Measurements from ENCODE around the gene NDUFV2.
"Not testable (repeated sequence)": the region's sequence is repeated elsewhere in the genome, so short reads cannot be mapped to it uniquely, and the experiment has no call there.

The NDUFV2 gene

DNA sequence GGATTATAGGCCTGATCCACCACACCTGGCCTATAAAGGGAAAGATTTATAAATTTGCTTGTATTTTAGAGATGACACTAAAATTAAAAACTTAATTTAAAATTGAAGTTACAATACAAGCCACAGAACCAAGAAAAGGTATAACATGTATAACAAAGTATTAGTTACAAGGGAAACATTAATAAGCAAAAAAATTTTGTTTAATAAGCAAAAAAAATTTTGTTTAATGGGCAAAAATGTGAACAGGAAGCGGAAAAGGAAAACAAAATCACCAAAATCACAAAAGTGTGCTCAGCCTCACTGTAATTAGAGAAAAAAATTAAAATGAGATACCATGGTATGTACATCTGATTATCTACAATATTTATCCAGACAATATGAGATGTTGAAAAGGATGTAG is 15.9 kb upstream of the NDUFV2 start:
- H3K4me1 ChIP-seq, result no peaks in the 10 kb centered on the region
- no peak for DNase-seq
- no peaks in the 10 kb centered on the region for H3K9me3 ChIP-seq

DNA sequence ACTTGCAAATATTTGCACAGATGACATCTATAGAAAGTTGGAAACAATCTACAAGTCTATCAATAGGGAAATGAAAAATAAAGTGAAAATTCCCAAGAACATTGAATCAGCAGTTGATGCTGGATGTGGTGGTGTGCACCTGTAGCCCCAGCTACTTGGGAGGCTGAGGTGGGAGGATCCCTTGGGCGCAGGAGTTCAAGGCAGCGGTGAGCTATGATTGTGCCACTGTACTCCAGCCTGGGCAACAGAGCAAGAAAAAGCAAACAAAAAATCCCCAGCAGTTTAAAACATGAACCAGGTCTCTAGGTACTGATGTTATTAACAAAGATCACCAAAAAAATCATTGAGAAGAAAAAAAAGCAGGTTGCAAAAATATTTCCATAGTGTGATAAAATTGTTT is 15.4 kb upstream of the NDUFV2 start:
- H3K9me3 ChIP-seq, result no peaks in the 10 kb centered on the region
- TF ChIP-seq, protein P1, sequence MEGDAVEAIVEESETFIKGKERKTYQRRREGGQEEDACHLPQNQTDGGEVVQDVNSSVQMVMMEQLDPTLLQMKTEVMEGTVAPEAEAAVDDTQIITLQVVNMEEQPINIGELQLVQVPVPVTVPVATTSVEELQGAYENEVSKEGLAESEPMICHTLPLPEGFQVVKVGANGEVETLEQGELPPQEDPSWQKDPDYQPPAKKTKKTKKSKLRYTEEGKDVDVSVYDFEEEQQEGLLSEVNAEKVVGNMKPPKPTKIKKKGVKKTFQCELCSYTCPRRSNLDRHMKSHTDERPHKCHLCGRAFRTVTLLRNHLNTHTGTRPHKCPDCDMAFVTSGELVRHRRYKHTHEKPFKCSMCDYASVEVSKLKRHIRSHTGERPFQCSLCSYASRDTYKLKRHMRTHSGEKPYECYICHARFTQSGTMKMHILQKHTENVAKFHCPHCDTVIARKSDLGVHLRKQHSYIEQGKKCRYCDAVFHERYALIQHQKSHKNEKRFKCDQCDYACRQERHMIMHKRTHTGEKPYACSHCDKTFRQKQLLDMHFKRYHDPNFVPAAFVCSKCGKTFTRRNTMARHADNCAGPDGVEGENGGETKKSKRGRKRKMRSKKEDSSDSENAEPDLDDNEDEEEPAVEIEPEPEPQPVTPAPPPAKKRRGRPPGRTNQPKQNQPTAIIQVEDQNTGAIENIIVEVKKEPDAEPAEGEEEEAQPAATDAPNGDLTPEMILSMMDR (IDR thresholded peaks at IDR 0.05; ENCODE audit: low read depth, low read length), result no peak
- no peak overlapping the region for H3K4me3 ChIP-seq (ENCODE audit: low read depth, low read length)
- H3K4me1 ChIP-seq, result no peaks in the 10 kb centered on the region
- no peaks in the 10 kb centered on the region for H3K36me3 ChIP-seq
- no peak for DNase-seq
- no peaks in the 10 kb centered on the region for H3K27me3 ChIP-seq

More for the DNA sequence above, 15.9 kb upstream of the NDUFV2 start:
- Histone ChIP-seq H3K4me3 (ENCODE audit: low read depth, low read length) (no peak overlapping the region), H3K27me3 (no peaks in the 10 kb centered on the region), H3K36me3 (no peaks in the 10 kb centered on the region)
- TF ChIP-seq, protein P1 (IDR thresholded peaks at IDR 0.05; ENCODE audit: low read depth, low read length), result no peak

DNA sequence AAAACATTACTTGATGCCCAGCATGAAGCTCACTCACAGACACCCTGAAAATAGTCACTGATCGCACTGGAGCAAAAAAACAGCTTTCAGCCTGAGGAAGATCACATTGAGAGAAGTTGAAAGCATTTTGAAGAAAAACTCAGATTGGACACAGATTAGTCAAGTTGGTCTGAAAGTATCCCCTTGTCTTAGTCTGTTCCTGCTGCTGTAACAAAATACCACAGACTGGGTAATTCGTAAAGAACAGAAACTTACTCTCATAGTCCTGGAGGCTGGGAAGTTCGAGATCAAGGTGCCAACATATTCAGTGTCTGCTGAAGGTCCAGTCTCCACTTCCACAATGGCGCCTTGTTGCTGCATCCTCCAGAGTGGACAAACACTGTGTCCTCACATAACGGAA is 14.2 kb upstream of the NDUFV2 start:
- Histone ChIP-seq H3K4me3 (ENCODE audit: low read depth, low read length) (no peak overlapping the region), H3K36me3 (no peaks in the 10 kb centered on the region), H3K9me3 (no peaks in the 10 kb centered on the region), H3K4me1 (no peaks in the 10 kb centered on the region), H3K27me3 (no peaks in the 10 kb centered on the region)
- TF ChIP-seq, protein P1 (IDR thresholded peaks at IDR 0.05; ENCODE audit: low read depth, low read length), result no peak
- DNase-seq, result no peak

DNA sequence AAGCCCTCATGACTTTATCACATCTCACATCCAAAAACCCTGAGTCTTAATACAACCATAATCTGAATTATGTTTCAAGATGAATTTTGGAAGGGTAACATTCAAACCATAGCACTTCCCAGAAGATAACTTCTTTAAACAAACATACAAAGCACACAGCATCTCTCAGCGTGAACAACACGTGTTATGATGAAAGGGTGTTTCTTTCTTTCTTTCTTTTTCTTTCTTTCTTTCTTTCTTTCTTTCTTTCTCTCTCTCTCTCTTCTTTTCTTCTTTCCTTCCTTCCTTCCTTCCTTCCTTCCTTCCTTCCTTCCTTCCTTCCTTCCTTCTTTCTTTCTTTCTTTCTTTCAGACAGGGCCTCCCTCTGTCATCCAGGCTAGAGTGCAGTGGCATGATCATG is 13.8 kb upstream of the NDUFV2 start:
- not testable (repeated sequence) for H3K36me3 ChIP-seq; H3K27me3 ChIP-seq; DNase-seq; H3K4me3 ChIP-seq (ENCODE audit: low read depth, low read length); H3K4me1 ChIP-seq; H3K9me3 ChIP-seq

DNA sequence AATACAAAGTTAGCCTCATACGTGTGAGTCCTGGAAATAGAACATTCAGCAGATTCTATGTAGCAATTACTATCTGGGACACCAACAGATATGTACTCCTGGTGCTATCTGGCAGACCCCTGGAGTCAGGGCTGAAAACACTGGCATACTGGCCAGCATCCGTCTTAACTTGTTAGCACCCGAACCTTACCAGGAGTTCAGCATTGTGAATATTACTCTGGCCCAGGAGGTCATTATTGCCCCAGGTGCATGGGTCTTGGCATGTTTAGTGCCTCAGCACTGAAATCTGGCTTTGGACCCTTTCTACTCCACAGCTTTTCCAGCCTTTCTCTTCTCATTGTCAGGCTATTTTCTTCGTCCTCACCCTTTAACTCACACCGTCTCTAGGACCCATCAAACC is 11.9 kb upstream of the NDUFV2 start:
- DNase-seq, result no peak
- H3K4me1 ChIP-seq, result no peaks in the 10 kb centered on the region

DNA sequence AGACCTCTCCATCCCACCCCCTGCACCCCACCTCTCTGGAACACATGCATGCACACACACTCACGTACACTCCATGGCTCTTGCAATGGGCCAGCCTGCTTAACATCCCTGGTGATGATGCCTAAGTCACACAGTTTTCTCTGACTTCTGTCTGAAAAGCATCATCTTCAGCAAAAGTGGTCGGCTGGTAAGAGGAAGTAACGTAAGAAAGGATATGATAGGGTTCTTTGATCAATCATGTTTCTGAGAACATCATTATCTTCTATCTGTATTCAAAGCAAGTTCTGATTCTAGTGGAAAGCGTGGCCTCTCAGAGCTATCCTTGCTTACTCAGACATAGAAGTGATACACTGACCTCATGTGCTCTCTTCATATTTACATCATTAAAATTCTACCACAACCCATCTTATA is 11.4 kb upstream of the NDUFV2 start:
- Histone ChIP-seq H3K4me1 (no peaks in the 10 kb centered on the region), H3K27me3 (no peaks in the 10 kb centered on the region), H3K9me3 (no peaks in the 10 kb centered on the region), H3K36me3 (no peaks in the 10 kb centered on the region), H3K4me3 (ENCODE audit: low read depth, low read length) (no peak overlapping the region)
- no peak for DNase-seq
- TF ChIP-seq, protein P1 (IDR thresholded peaks at IDR 0.05; ENCODE audit: low read depth, low read length), result no peak

More for the DNA sequence above, 11.9 kb upstream of the NDUFV2 start:
- no peak overlapping the region for H3K4me3 ChIP-seq (ENCODE audit: low read depth, low read length)
- TF ChIP-seq, protein P1 (IDR thresholded peaks at IDR 0.05; ENCODE audit: low read depth, low read length), result no peak
- no peaks in the 10 kb centered on the region for H3K36me3 ChIP-seq
- no peaks in the 10 kb centered on the region for H3K27me3 ChIP-seq
- no peaks in the 10 kb centered on the region for H3K9me3 ChIP-seq

DNA sequence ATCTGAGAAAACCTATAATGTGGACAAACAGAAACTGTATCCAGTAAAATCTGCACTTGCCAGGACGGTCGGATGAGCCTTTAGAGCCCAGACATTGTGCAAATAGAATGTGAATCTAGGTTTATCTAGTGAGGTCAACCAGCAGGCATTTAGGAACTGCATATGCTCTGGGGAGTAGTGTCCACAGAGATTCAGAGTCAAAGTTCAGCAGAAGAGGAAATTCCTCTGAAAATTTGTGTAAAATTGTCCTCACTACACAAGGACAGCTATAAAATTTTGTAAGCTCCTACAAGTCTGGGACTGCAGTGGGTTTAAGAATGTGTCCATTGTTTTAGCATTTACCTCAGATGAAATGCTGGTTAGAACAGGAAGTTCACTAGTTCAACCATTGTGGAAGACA is 9.8 kb upstream of the NDUFV2 start:
- Histone ChIP-seq H3K27me3 (no peaks in the 10 kb centered on the region), H3K9me3 (no peaks in the 10 kb centered on the region), H3K4me3 (ENCODE audit: low read depth, low read length) (no peak overlapping the region), H3K36me3 (no peaks in the 10 kb centered on the region), H3K4me1 (no peaks in the 10 kb centered on the region)
- TF ChIP-seq, protein P1 (IDR thresholded peaks at IDR 0.05; ENCODE audit: low read depth, low read length), result no peak
- no peak for DNase-seq

DNA sequence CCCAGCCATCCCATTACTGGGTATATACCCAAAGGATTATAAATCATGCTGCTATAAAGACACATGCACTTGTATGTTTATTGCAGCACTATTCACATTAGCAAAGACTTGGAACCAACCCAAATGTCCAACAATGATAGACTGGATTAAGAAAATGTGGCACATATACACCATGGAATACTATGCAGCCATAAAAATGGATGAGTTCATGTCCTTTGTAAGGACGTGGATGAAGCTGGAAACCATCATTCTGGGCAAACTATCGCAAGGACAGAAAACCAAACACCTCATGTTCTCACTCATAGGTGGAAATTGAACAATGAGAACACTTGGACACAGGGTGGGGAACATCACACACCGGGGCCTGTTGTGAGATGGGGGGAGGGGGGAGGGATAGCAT is 9.4 kb upstream of the NDUFV2 start:
- not testable (repeated sequence) for H3K27me3 ChIP-seq; H3K4me3 ChIP-seq (ENCODE audit: low read depth, low read length); DNase-seq; H3K4me1 ChIP-seq; H3K36me3 ChIP-seq; H3K9me3 ChIP-seq
